GM12878 (cell line): ENCODE results near the gene DNAH8. TPM values are rescaled to one million over a fixed set of nuclear protein-coding genes. Genes with fewer than 3 reads are reported as not detected.

Experiments used
- ATAC-seq: fragments of 200-7000 bp; cut with Tn5 transposase; 3 replicates; pipeline ENCODE4 v1.9.1; 2020; ENCODE audit warnings: mild to moderate bottlenecking, moderate library complexity
- BruUV-seq: library from RNA; stranded (reverse); fragments of 400-500 nt; replicated peaks from 2 replicates; lab custom pipeline; 2021; lab: Mats Ljungman, UMichigan
- CTCF ChIA-PET: fragments of 300-600 bp; sonication (Branson Sonifier 250); formaldehyde crosslinking; extraction: SDS; loops from one replicate; lab custom pipeline; 2021; ENCODE audit warnings: inconsistent platforms; lab: Yijun Ruan, JAX
- POLR2A ChIA-PET: fragments of 350-600 bp; formaldehyde crosslinking; extraction: SDS; loops from one replicate; lab custom pipeline; 2021; ENCODE audit warnings: inconsistent platforms; lab: Charles Lee
- RAD21 ChIA-PET: fragments of 300-600 bp; sonication (Branson Sonifier 250); formaldehyde crosslinking; loops from one replicate; lab custom pipeline; 2023; ENCODE audit warnings: antibody characterized with exemption; ENCODE audit not compliant: unreplicated experiment; lab: Charles Lee
- SMC1A ChIA-PET: fragments of 300-600 bp; sonication (Branson Sonifier 250); formaldehyde crosslinking; loops from one replicate; lab custom pipeline; 2023; ENCODE audit not compliant: unreplicated experiment, uncharacterized antibody; lab: Charles Lee
- DNase-seq: peaks from one replicate; pipeline ENCODE4 v3.0.0-alpha.2; 2011; ENCODE audit warnings: low read depth, low spot score
- FAIRE-seq: peaks from 3 replicates; lab custom pipeline; 2011; peaks lifted over from hg19 to GRCh38; lab: Jason Lieb, UNC
- H2AFZ ChIP-seq: 2 replicates; pipeline ENCODE4 v1.6.0; 2011; ENCODE audit warnings: low read depth, low read length, control low read depth; ENCODE audit not compliant: control insufficient read depth
- H3K27ac ChIP-seq: 2 replicates; pipeline ENCODE4 v1.5.1; 2011; ENCODE audit warnings: control low read depth; ENCODE audit not compliant: control insufficient read depth, insufficient read depth
- H3K27me3 ChIP-seq, 2 experiments: replicated peaks in 1 of 2; 2 replicates each; pipeline versions ENCODE4 v1.6.0 to v1.6.1; 2011; ENCODE audit warnings: low read length in 1 of 2; ENCODE audit not compliant: control insufficient read depth in 2 of 2, insufficient read depth in 2 of 2
- H3K36me3 ChIP-seq, 2 experiments: 2 replicates each; pipeline ENCODE4 v1.5.1; 2011; ENCODE audit warnings: low read length in 1 of 2; ENCODE audit not compliant: control insufficient read depth in 2 of 2, insufficient read depth in 2 of 2
- H3K4me1 ChIP-seq: 2 replicates; pipeline ENCODE4 v1.6.1; 2011; ENCODE audit warnings: mild to moderate bottlenecking, low read length, moderate library complexity, mixed read lengths; ENCODE audit not compliant: control insufficient read depth, insufficient read depth
- H3K4me2 ChIP-seq: 2 replicates; pipeline ENCODE4 v1.6.0; 2011; ENCODE audit warnings: control low read depth; ENCODE audit not compliant: control insufficient read depth, insufficient read depth
- H3K4me3 ChIP-seq: fragments of 200-600 bp; sonication (generic); 2 replicates; pipeline ENCODE4 v1.5.1; 2016
- H3K79me2 ChIP-seq: 2 replicates; pipeline ENCODE4 v1.6.0; 2011; ENCODE audit warnings: low read length; ENCODE audit not compliant: control insufficient read depth, insufficient read depth
- H3K9ac ChIP-seq: 2 replicates; pipeline ENCODE4 v1.8.0; 2011; ENCODE audit warnings: low read length, control low read depth, mixed read lengths; ENCODE audit not compliant: control insufficient read depth, insufficient read depth
- H3K9me3 ChIP-seq: replicated peaks from 3 replicates; pipeline ENCODE4 v1.5.1; 2011; ENCODE audit warnings: mild to moderate bottlenecking, low read length; ENCODE audit not compliant: control insufficient read depth, insufficient read depth
- H4K20me1 ChIP-seq: 2 replicates; pipeline ENCODE4 v1.6.0; 2011; ENCODE audit not compliant: control insufficient read depth, insufficient read depth
- CREB1 ChIP-seq: IDR thresholded peaks from 2 replicates; pipeline ENCODE4 v1.6.1; 2012; ENCODE audit warnings: low read depth, mild to moderate bottlenecking, inconsistent platforms
- EGR1 ChIP-seq, 2 experiments: IDR thresholded peaks; 1 replicate in 1 of 2; 2 replicates in 1 of 2; pipeline ENCODE4 v1.6.1; 2011 to 2012; ENCODE audit warnings: low read depth in 2 of 2, low read length in 2 of 2, borderline replicate concordance in 1 of 2, mild to moderate bottlenecking in 1 of 2, moderate library complexity in 1 of 2
- FOXM1 ChIP-seq: IDR thresholded peaks from 2 replicates; pipeline ENCODE4 v1.6.1; 2012; ENCODE audit warnings: low read depth, mild to moderate bottlenecking, inconsistent platforms, low read length, moderate library complexity
- GABPA ChIP-seq: IDR thresholded peaks from 2 replicates; pipeline ENCODE4 v1.6.1; 2014; ENCODE audit warnings: antibody characterized with exemption, low read depth, mild to moderate bottlenecking, inconsistent platforms
- HDAC6 ChIP-seq: fragments of 200-600 bp; sonication (generic); IDR thresholded peaks from one replicate; pipeline ENCODE4 v1.8.0; 2017; ENCODE audit warnings: antibody characterized with exemption; ENCODE audit not compliant: unreplicated experiment
- LARP7 ChIP-seq: fragments of 450-650 bp; IDR thresholded peaks from 2 replicates; pipeline ENCODE4 v1.6.1; 2017; ENCODE audit warnings: mild to moderate bottlenecking
- NBN ChIP-seq: fragments of 450-650 bp; IDR thresholded peaks from 2 replicates; pipeline ENCODE4 v1.6.1; 2016
- PAX5 ChIP-seq: IDR thresholded peaks from 2 replicates; pipeline ENCODE4 v1.6.1; 2011; ENCODE audit warnings: low read depth, low read length, borderline replicate concordance
- RB1 ChIP-seq: fragments of 450-650 bp; formaldehyde crosslinking; IDR thresholded peaks from 2 replicates; pipeline ENCODE4 v1.6.1; 2017; ENCODE audit warnings: mild to moderate bottlenecking, borderline replicate concordance
- ZZZ3 ChIP-seq: IDR thresholded peaks from 2 replicates; pipeline ENCODE4 v1.6.1; 2011; ENCODE audit warnings: low read depth; ENCODE audit not compliant: control insufficient read depth, insufficient read length
- WGBS: methylation state at CpG from one replicate; pipeline ENCODE4 v1.1.6; 2016; ENCODE audit warnings: low lambda C conversion rate; ENCODE audit not compliant: insufficient replicate concordance, insufficient coverage; ENCODE audit errors: missing lambda C conversion rate; 5-methylcytosine and 5-hydroxymethylcytosine counted together
- in situ Hi-C: fragments of 300-500 bp; cut with MboI; formaldehyde crosslinking; loops from 9 replicates; pipeline ENCODE4 v1.14.3; 2018; ENCODE audit warnings: mixed read lengths
- intact Hi-C: fragments of 100-400 bp; cut with micrococcal nuclease; formaldehyde crosslinking; loops from one replicate; pipeline ENCODE4 v1.14.2; 2022; ENCODE audit not compliant: unreplicated experiment
- polyA plus RNA-seq, 11 experiments: library from polyadenylated mRNA; depleted of rRNA in 4 of 11; unstranded in 6 of 11; stranded (reverse) in 5 of 11; fragments of >200 nt; fragmentation: Nextera tagmentation in 4 of 11; fragmentation: Illumina TruSeq in 1 of 11; extraction: Ambion mirVana in 4 of 11; extraction: Trizol in 1 of 11; gene quantifications; 1 replicate in 1 of 11; 2 replicates in 10 of 11; pipeline versions ENCODE4 v1.2.1 to v1.2.3, GENCODE V29; 2011 to 2016; ENCODE audit warnings: inconsistent platforms in 2 of 11, missing spikeins in 2 of 11, low read depth in 1 of 11
- total RNA-seq, 4 experiments: library from RNA; depleted of rRNA in 3 of 4; stranded (reverse); fragments of >200 nt in 3 of 4; fragmentation: Illumina TruSeq in 1 of 4; extraction: Trizol in 1 of 4; gene quantifications; 2 replicates each; pipeline versions ENCODE4 v1.2.1 to v1.2.3, GENCODE V29; 2013 to 2021
- TF ChIP-seq, protein P1 (sequence below): fragments of 450-650 bp; IDR thresholded peaks from 2 replicates; pipeline ENCODE4 v1.6.1; 2018; ENCODE audit warnings: mild to moderate bottlenecking, low read depth, moderate library complexity; ENCODE audit not compliant: partially characterized antibody
- TF ChIP-seq, protein P2 (sequence below): fragments of 450-650 bp; formaldehyde crosslinking; IDR thresholded peaks from 2 replicates; pipeline ENCODE4 v1.4.0; 2022; ENCODE audit warnings: mild to moderate bottlenecking, moderate library complexity

DNAH8 gene
- total and polyA plus RNA-seq, 10 of the 15 experiments (the other 5 are each of a cell fraction or from before 2014, with no cell fraction given) = 0.02 to 0.34 (median 0.10) TPM; not detected in 3

DNA sequence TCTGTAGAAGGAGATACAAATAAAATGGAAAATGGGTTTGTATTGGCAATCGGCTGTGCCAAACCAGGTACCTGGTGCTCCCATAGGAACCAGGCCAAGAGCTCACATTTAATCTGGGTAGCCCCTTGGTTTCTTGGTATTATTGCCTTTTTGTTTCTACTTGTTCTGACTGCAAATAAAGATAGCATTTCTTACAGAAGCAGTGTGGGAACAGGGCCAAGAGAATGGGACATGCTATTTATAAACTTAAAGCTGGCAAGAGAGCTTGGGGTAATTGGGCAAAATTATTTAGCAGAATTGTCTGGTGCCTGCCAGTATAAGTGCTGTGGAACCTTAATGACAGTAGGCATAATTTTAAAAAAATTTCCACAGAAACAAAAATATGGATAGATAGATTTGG, 219.9 kb downstream of the DNAH8 start:
- ChIA-PET SMC1A (no interaction called here), CTCF (no interaction called here), POLR2A (no interaction called here), RAD21 (no interaction called here)
- Histone ChIP-seq H3K9me3 (no peaks in the 10 kb centered on the region), H2AFZ (no peak overlapping the region), H3K4me2 (no peak overlapping the region), H3K4me1 (no peaks in the 10 kb centered on the region), H4K20me1 (no peaks in the 10 kb centered on the region), H3K4me3 (no peak overlapping the region), H3K27me3 (no peaks in the 10 kb centered on the region; a peak in 1 of 4 replicates), H3K9ac (no peak overlapping the region), H3K36me3 (no peaks in the 10 kb centered on the region), H3K27ac (no peak overlapping the region), H3K79me2 (no peaks in the 10 kb centered on the region)
- DNase-seq (no peak), FAIRE-seq (no peak), ATAC-seq (no peak)
- intact Hi-C loops = no loop called here
- 95% methylated on average over 1 of the region's 1 CpG for WGBS
- in situ Hi-C loops = no loop called here
- BruUV-seq = no TSS peak
- TF ChIP-seq LARP7 (no peak), RB1 (no peak), EGR1 (IDR thresholded peaks at IDR 0.05; ENCODE audit: borderline replicate concordance in 1 of 2, low read depth in 2 of 2, low read length in 2 of 2) (no peak), PAX5 (no peak), HDAC6 (no peak)

DNA sequence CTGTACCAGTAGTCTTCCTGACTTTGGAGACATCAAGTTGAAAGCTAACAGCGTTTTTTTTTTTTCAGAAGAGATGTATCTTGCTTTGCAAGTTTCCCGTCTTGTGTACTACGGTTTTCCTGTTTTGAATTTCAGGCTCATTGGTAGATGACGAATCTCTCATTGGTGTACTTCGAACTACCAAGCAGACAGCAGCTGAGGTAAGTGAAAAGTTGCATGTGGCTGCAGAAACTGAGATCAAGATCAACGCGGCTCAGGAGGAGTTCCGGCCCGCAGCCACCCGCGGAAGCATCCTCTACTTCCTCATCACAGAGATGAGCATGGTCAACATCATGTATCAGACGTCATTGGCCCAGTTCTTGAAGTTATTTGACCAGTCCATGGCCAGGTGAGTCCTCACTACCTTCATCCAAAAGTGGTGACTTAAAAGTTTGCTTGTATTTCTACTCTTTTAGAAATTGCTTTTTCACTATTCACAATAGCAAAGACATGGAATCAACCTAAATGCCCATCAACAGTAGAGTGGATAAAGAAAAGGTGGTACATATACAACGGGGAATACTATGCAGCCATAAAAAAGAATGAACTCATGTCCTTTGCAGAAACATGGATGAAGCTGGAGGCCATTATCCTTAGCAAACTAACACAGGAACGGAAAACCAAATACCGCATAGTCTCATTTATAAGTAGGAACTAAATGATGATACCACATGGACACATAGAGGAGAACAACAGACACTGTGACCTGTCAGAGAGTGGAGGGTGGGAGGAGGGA, 222.9 kb downstream of the DNAH8 start:
- SMC1A ChIA-PET = no interaction called here
- H3K4me1 ChIP-seq = no peaks in the 10 kb centered on the region
- no peak for ATAC-seq
- H3K4me2 ChIP-seq = no peak overlapping the region
- H3K9me3 ChIP-seq = no peaks in the 10 kb centered on the region
- BruUV-seq = no TSS peak
- H3K27ac ChIP-seq = no peak overlapping the region
- H3K79me2 ChIP-seq = no peaks in the 10 kb centered on the region
- RAD21 ChIA-PET = no interaction called here
- POLR2A ChIA-PET = no interaction called here
- no peak for TF ChIP-seq CREB1
- TF ChIP-seq, protein P1, sequence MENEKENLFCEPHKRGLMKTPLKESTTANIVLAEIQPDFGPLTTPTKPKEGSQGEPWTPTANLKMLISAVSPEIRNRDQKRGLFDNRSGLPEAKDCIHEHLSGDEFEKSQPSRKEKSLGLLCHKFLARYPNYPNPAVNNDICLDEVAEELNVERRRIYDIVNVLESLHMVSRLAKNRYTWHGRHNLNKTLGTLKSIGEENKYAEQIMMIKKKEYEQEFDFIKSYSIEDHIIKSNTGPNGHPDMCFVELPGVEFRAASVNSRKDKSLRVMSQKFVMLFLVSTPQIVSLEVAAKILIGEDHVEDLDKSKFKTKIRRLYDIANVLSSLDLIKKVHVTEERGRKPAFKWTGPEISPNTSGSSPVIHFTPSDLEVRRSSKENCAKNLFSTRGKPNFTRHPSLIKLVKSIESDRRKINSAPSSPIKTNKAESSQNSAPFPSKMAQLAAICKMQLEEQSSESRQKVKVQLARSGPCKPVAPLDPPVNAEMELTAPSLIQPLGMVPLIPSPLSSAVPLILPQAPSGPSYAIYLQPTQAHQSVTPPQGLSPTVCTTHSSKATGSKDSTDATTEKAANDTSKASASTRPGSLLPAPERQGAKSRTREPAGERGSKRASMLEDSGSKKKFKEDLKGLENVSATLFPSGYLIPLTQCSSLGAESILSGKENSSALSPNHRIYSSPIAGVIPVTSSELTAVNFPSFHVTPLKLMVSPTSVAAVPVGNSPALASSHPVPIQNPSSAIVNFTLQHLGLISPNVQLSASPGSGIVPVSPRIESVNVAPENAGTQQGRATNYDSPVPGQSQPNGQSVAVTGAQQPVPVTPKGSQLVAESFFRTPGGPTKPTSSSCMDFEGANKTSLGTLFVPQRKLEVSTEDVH = no peak
- TF ChIP-seq ZZZ3 = no peak
- no peak for TF ChIP-seq NBN
- no peak for TF ChIP-seq FOXM1
- TF ChIP-seq, protein P2, sequence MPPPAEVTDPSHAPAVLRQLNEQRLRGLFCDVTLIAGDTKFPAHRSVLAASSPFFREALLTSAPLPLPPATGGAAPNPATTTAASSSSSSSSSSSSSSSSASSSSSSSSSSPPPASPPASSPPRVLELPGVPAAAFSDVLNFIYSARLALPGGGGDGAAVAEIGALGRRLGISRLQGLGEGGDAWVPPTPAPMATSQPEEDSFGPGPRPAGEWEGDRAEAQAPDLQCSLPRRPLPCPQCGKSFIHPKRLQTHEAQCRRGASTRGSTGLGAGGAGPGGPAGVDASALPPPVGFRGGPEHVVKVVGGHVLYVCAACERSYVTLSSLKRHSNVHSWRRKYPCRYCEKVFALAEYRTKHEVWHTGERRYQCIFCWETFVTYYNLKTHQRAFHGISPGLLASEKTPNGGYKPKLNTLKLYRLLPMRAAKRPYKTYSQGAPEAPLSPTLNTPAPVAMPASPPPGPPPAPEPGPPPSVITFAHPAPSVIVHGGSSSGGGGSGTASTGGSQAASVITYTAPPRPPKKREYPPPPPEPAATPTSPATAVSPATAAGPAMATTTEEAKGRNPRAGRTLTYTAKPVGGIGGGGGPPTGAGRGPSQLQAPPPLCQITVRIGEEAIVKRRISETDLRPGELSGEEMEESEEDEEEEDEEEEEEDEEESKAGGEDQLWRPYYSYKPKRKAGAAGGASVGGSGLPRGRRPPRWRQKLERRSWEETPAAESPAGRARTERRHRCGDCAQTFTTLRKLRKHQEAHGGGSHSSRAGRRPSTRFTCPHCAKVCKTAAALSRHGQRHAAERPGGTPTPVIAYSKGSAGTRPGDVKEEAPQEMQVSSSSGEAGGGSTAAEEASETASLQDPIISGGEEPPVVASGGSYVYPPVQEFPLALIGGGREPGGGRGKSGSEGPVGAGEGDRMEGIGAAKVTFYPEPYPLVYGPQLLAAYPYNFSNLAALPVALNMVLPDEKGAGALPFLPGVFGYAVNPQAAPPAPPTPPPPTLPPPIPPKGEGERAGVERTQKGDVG (CRISPR knock-in tag) = no peak
- TF ChIP-seq GABPA = no peak
- in situ Hi-C loops (no loop called here), intact Hi-C loops (no loop called here)
- no peak overlapping the region for H2AFZ ChIP-seq
- H3K4me3 ChIP-seq = no peak overlapping the region
- DNase-seq = no peak
- H3K27me3 ChIP-seq = peaks cover 0 to 3% of the 10 kb centered on the region in 2 experiments; a peak in 2 of 4 replicates
- no peaks in the 10 kb centered on the region for H3K36me3 ChIP-seq
- no peaks in the 10 kb centered on the region for H4K20me1 ChIP-seq
- H3K9ac ChIP-seq = no peak overlapping the region
- no peak for FAIRE-seq
- WGBS = 75% methylated on average over 15 of the region's 15 CpGs
- CTCF ChIA-PET = interaction anchor here (0.8 kb wide), 1 partner anchor 10 kb away, joined by 3 read pairs; no protein-coding TSS in a partner anchor
